ENCODE data around the gene CYP3A5. TPM values are rescaled to one million over a fixed set of nuclear protein-coding genes. Genes with fewer than 3 reads are reported as not detected.
"Not testable (repeated sequence)": the region's sequence is repeated elsewhere in the genome, so short reads cannot be mapped to it uniquely, and the experiment has no call there.

Gene CYP3A5
- total RNA-seq, 1 donor from 2014 or later = 15.1 TPM

DNA sequence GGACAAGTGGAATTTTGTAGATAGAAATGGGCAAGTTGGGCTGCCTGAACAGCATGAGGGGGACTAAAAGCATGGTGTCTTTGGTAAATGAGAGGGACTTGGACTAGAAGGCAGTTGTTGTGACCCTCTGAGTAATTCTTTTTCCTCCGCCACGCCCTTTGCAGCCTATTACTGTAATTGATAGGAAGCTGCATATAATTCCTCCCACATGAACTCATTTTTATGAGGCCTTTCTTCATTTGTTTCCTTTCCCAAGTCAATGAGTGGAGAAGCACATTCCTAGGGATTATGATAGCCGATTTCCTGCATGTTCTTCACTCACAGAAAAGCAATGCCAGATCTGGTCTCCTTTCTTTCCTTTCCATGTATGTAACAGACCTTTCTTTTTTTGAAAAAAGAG is 35.4 kb downstream of the CYP3A5 start:
- Histone ChIP-seq H3K27me3 (no peaks in the 10 kb centered on the region), H3K36me3 (no peaks in the 10 kb centered on the region), H3K27ac (no peak overlapping the region), H3K4me3 (no peak overlapping the region), H3K9me3 (no peaks in the 10 kb centered on the region), H3K4me1 (no peaks in the 10 kb centered on the region)
- intact Hi-C loops (cut with DNase I) = no loop called here
- no peak for DNase-seq
- TF ChIP-seq, protein P1, sequence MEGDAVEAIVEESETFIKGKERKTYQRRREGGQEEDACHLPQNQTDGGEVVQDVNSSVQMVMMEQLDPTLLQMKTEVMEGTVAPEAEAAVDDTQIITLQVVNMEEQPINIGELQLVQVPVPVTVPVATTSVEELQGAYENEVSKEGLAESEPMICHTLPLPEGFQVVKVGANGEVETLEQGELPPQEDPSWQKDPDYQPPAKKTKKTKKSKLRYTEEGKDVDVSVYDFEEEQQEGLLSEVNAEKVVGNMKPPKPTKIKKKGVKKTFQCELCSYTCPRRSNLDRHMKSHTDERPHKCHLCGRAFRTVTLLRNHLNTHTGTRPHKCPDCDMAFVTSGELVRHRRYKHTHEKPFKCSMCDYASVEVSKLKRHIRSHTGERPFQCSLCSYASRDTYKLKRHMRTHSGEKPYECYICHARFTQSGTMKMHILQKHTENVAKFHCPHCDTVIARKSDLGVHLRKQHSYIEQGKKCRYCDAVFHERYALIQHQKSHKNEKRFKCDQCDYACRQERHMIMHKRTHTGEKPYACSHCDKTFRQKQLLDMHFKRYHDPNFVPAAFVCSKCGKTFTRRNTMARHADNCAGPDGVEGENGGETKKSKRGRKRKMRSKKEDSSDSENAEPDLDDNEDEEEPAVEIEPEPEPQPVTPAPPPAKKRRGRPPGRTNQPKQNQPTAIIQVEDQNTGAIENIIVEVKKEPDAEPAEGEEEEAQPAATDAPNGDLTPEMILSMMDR (IDR thresholded peaks at IDR 0.05) = no peak
- no peak for ATAC-seq

- TF ChIP-seq, protein P1 (IDR thresholded peaks at IDR 0.05) = no peak
- no peaks in the 10 kb centered on the region for H3K9me3 ChIP-seq
- H3K27me3 ChIP-seq = no peaks in the 10 kb centered on the region
- H3K27ac ChIP-seq = no peak overlapping the region
- no peak overlapping the region for H3K4me3 ChIP-seq
- ATAC-seq = no peak
- intact Hi-C loops (cut with DNase I) = no loop called here
- no peaks in the 10 kb centered on the region for H3K4me1 ChIP-seq
- H3K36me3 ChIP-seq = no peaks in the 10 kb centered on the region
- no peak for DNase-seq
Observed at GRCh38 chr7:99643464-99643863, 36.3 kb downstream of the CYP3A5 start.

DNA sequence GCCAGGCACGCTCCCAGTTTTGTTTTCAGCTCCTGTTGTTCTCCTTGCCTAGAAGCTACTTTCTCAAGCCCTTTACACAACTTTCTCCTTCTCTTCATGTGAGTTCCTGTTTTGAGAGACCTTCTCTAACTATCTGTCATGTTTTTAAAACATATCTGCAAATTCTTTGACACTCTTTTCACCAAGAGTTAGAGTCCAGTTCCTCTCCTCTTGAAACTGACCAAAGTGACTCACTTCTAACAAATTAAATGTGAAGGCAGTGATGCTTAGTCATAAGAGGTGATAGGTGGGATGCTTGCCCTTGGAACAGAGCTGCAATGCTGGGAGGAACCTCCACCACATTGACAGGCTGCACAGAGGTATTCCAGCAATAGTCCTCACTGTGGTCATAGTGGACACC is 37.8 kb downstream of the CYP3A5 start:
- no peak for ATAC-seq
- TF ChIP-seq, protein P1 (IDR thresholded peaks at IDR 0.05) = no peak
- no peak overlapping the region for H3K27ac ChIP-seq
- no peaks in the 10 kb centered on the region for H3K27me3 ChIP-seq
- H3K36me3 ChIP-seq = no peaks in the 10 kb centered on the region
- no peak for DNase-seq
- intact Hi-C loops (cut with DNase I) = no loop called here
- no peaks in the 10 kb centered on the region for H3K4me1 ChIP-seq
- H3K9me3 ChIP-seq = no peaks in the 10 kb centered on the region
- no peak overlapping the region for H3K4me3 ChIP-seq

- TF ChIP-seq, protein P1 (IDR thresholded peaks at IDR 0.05) = no peak
- Histone ChIP-seq H3K27me3 (no peaks in the 10 kb centered on the region), H3K9me3 (no peaks in the 10 kb centered on the region), H3K4me3 (no peak overlapping the region), H3K36me3 (peaks cover 6% of the 10 kb centered on the region), H3K27ac (no peak overlapping the region), H3K4me1 (no peaks in the 10 kb centered on the region)
- intact Hi-C loops (cut with DNase I) = no loop called here
- DNase-seq (no peak), ATAC-seq (no peak)
Observed at GRCh38 chr7:99639267-99639666, 40.5 kb downstream of the CYP3A5 start.

DNA sequence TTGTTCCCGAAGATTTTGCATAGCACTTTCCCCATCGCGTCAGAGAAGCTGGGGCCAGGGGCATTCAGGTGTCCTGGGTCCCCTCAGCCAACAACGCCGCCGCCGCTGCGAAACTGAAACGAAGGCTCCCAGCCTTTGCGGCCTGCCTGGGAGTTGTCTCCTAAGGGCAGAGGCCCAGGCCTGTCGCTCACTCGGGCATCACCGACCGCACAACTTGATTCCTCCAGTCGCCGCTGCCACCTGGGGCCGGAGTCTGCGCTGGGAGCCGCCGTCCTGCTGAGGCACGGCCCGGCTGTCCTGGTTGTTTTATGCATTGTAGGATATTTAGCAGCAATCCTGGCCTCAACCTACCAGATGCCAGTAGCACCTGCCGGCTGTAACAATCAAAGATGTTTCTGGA is 41.1 kb downstream of the CYP3A5 start:
- H3K4me3 ChIP-seq = no peak overlapping the region
- ATAC-seq (no peak), DNase-seq (no peak)
- no peak overlapping the region for H3K27ac ChIP-seq
- peaks cover 9% of the 10 kb centered on the region for H3K36me3 ChIP-seq
- no peaks in the 10 kb centered on the region for H3K27me3 ChIP-seq
- H3K4me1 ChIP-seq = no peaks in the 10 kb centered on the region
- intact Hi-C loops (cut with DNase I) = no loop called here
- TF ChIP-seq, protein P1 (IDR thresholded peaks at IDR 0.05) = no peak
- no peaks in the 10 kb centered on the region for H3K9me3 ChIP-seq

- H3K36me3 ChIP-seq = peaks cover 22% of the 10 kb centered on the region
- H3K27ac ChIP-seq; ATAC-seq; DNase-seq; H3K4me1 ChIP-seq; H3K27me3 ChIP-seq; H3K9me3 ChIP-seq; H3K4me3 ChIP-seq; intact Hi-C loops (cut with DNase I): not testable (repeated sequence)
Observed at GRCh38 chr7:99637414-99637813, 42.4 kb downstream of the CYP3A5 start.
